IMR-90 (cell line): ENCODE data around the gene AGAP1. TPM values are rescaled to one million over a fixed set of nuclear protein-coding genes. Genes with fewer than 3 reads are reported as not detected.

Experiments
- ATAC-seq: fragments of 200-7000 bp; cut with Tn5 transposase; 2 replicates; pipeline ENCODE4 v1.9.1; 2020; ENCODE audit warnings: low read depth, mild to moderate bottlenecking, moderate library complexity
- BruUV-seq: library from RNA; stranded (reverse); fragments of 400-500 nt; replicated peaks from 2 replicates; lab custom pipeline; 2021; lab: Mats Ljungman, UMichigan
- CTCF ChIA-PET: fragments of 300-600 bp; formaldehyde crosslinking; extraction: SDS; loops from one replicate; lab custom pipeline; 2021; ENCODE audit warnings: antibody characterized with exemption; lab: Yijun Ruan, JAX
- POLR2A ChIA-PET: fragments of 300-600 bp; sonication (Branson Sonifier 250); formaldehyde crosslinking; loops from one replicate; lab custom pipeline; 2022; ENCODE audit warnings: antibody characterized with exemption; ENCODE audit not compliant: unreplicated experiment; lab: Charles Lee
- DNase-seq: peaks from one replicate; pipeline ENCODE4 v3.0.0; 2013
- H2AFZ ChIP-seq: replicated peaks from 2 replicates; pipeline ENCODE3; 2013; ENCODE audit warnings: low read length, mild to moderate bottlenecking; ENCODE audit not compliant: poor library complexity
- H2AK5ac ChIP-seq: 2 replicates; pipeline ENCODE4 v1.6.1; 2013; ENCODE audit warnings: low read depth, low read length, inconsistent platforms
- H2AK9ac ChIP-seq: replicated peaks from 2 replicates; pipeline ENCODE3; 2013; ENCODE audit warnings: mild to moderate bottlenecking, low read depth, low read length, moderate library complexity; ENCODE audit not compliant: poor library complexity
- H2BK120ac ChIP-seq: 2 replicates; pipeline ENCODE4 v1.6.1; 2013; ENCODE audit warnings: low read depth, low read length, inconsistent platforms
- H2BK15ac ChIP-seq: 3 replicates; pipeline ENCODE4 v1.6.1; 2013; ENCODE audit warnings: low read depth, low read length, inconsistent platforms
- H2BK20ac ChIP-seq: 2 replicates; pipeline ENCODE4 v1.6.1; 2013; ENCODE audit warnings: low read depth, mild to moderate bottlenecking, inconsistent platforms, low read length, moderate library complexity
- H2BK5ac ChIP-seq: 2 replicates; pipeline ENCODE4 v1.6.1; 2013; ENCODE audit warnings: mild to moderate bottlenecking, low read depth, low read length, inconsistent platforms; ENCODE audit not compliant: poor library complexity, severe bottlenecking
- H3K14ac ChIP-seq: replicated peaks from 2 replicates; pipeline ENCODE4 v1.6.1; 2013; ENCODE audit warnings: low read depth, low read length, inconsistent platforms
- H3K18ac ChIP-seq: 2 replicates; pipeline ENCODE4 v1.6.1; 2013; ENCODE audit warnings: low read depth, low read length, control low read depth
- H3K23ac ChIP-seq: 2 replicates; pipeline ENCODE4 v1.6.1; 2013; ENCODE audit warnings: low read depth, low read length, inconsistent platforms
- H3K27ac ChIP-seq: 2 replicates; pipeline ENCODE4 v1.5.1; 2013; ENCODE audit warnings: mild to moderate bottlenecking, control low read depth, low read length; ENCODE audit not compliant: insufficient read depth
- H3K27me3 ChIP-seq: 2 replicates; pipeline ENCODE4 v1.6.1; 2013; ENCODE audit warnings: low read length; ENCODE audit not compliant: control insufficient read depth, insufficient read depth
- H3K36me3 ChIP-seq: 2 replicates; pipeline ENCODE4 v1.6.1; 2013; ENCODE audit warnings: low read length, mixed read lengths; ENCODE audit not compliant: control insufficient read depth, insufficient read depth
- H3K4ac ChIP-seq: 2 replicates; pipeline ENCODE4 v1.6.1; 2013; ENCODE audit warnings: low read depth, low read length, inconsistent platforms
- H3K4me1 ChIP-seq: 2 replicates; pipeline ENCODE4 v1.6.1; 2013; ENCODE audit warnings: low read length, mixed read lengths; ENCODE audit not compliant: control insufficient read depth, insufficient read depth
- H3K4me2 ChIP-seq: 2 replicates; pipeline ENCODE4 v1.6.1; 2013; ENCODE audit warnings: low read depth, mild to moderate bottlenecking, control low read depth, low read length, moderate library complexity
- H3K4me3 ChIP-seq: 2 replicates; pipeline ENCODE4 v1.5.1; 2013; ENCODE audit warnings: low read depth, mild to moderate bottlenecking, control low read depth, low read length, moderate library complexity; ENCODE audit not compliant: insufficient read depth
- H3K56ac ChIP-seq: 2 replicates; pipeline ENCODE4 v1.6.1; 2013; ENCODE audit warnings: low read length, inconsistent platforms; ENCODE audit not compliant: insufficient read depth; ENCODE audit errors: extremely low read depth
- H3K79me1 ChIP-seq, 2 experiments: 2 replicates each; pipeline ENCODE4 v1.6.1; 2013; ENCODE audit warnings: low read length in 2 of 2, inconsistent platforms in 1 of 2, low read depth in 1 of 2
- H3K9ac ChIP-seq: 2 replicates; pipeline ENCODE4 v1.6.1; 2013; ENCODE audit warnings: low read depth, low read length, control low read depth
- H3K9me1 ChIP-seq: 2 replicates; pipeline ENCODE4 v1.6.1; 2013; ENCODE audit warnings: low read length, inconsistent platforms; ENCODE audit not compliant: insufficient read depth
- H3K9me3 ChIP-seq: 2 replicates; pipeline ENCODE4 v1.6.1; 2013; ENCODE audit warnings: low read length; ENCODE audit not compliant: control insufficient read depth, insufficient read depth
- H4K20me1 ChIP-seq: 2 replicates; pipeline ENCODE4 v1.6.1; 2013; ENCODE audit warnings: low read length, inconsistent platforms; ENCODE audit not compliant: insufficient read depth
- H4K5ac ChIP-seq: 2 replicates; pipeline ENCODE4 v1.6.1; 2013; ENCODE audit warnings: mild to moderate bottlenecking, low read depth, low read length, control low read depth
- H4K8ac ChIP-seq, 2 experiments: 2 replicates each; pipeline ENCODE4 v1.6.1; 2013; ENCODE audit warnings: low read depth in 2 of 2, low read length in 2 of 2, control low read depth in 1 of 2, inconsistent platforms in 1 of 2
- H4K91ac ChIP-seq: 2 replicates; pipeline ENCODE4 v1.6.1; 2013; ENCODE audit warnings: low read depth, low read length, inconsistent platforms; ENCODE audit not compliant: insufficient read depth
- CEBPB ChIP-seq: IDR thresholded peaks from 2 replicates; pipeline ENCODE4 v1.6.1; 2012; ENCODE audit warnings: low read depth, low read length, improper control_type of control experiment
- CHD1 ChIP-seq: IDR thresholded peaks from 2 replicates; pipeline ENCODE4 v1.6.1; 2012; ENCODE audit warnings: low read depth, low read length, improper control_type of control experiment
- ELK1 ChIP-seq: fragments of 150-350 bp; IDR thresholded peaks from 2 replicates; pipeline ENCODE4 v1.6.1; 2016; ENCODE audit warnings: low read depth, mild to moderate bottlenecking, low read length, moderate library complexity, borderline replicate concordance
- FOS ChIP-seq: fragments of 150-350 bp; IDR thresholded peaks from 2 replicates; pipeline ENCODE4 v1.6.1; 2016; ENCODE audit warnings: low read depth, low read length
- MAFK ChIP-seq: IDR thresholded peaks from 2 replicates; pipeline ENCODE4 v1.6.1; 2012; ENCODE audit warnings: low read depth, low read length, improper control_type of control experiment
- MAZ ChIP-seq: IDR thresholded peaks from 2 replicates; pipeline ENCODE4 v1.6.1; 2012; ENCODE audit warnings: low read depth, mild to moderate bottlenecking, low read length, improper control_type of control experiment, moderate library complexity, borderline replicate concordance
- MXI1 ChIP-seq: IDR thresholded peaks from 2 replicates; pipeline ENCODE4 v1.6.1; 2012; ENCODE audit warnings: low read depth, mild to moderate bottlenecking, low read length, moderate library complexity, borderline replicate concordance
- POLR2A ChIP-seq: IDR thresholded peaks from 2 replicates; pipeline ENCODE4 v1.6.1; 2012; ENCODE audit warnings: mild to moderate bottlenecking, low read depth, low read length
- RCOR1 ChIP-seq: IDR thresholded peaks from 2 replicates; pipeline ENCODE4 v1.6.1; 2012; ENCODE audit warnings: mild to moderate bottlenecking, low read length, improper control_type of control experiment; ENCODE audit not compliant: insufficient replicate concordance
- RFX5 ChIP-seq: IDR thresholded peaks from 2 replicates; pipeline ENCODE4 v1.8.0; 2012; ENCODE audit warnings: low read depth, mild to moderate bottlenecking, low read length, moderate library complexity
- SMC3 ChIP-seq: fragments of 150-350 bp; IDR thresholded peaks from 2 replicates; pipeline ENCODE4 v1.6.1; 2016; ENCODE audit warnings: low read depth, mild to moderate bottlenecking, antibody characterized with exemption, low read length, moderate library complexity
- WGBS, 2 experiments: methylation state at CpG; one replicate each; pipeline versions ENCODE4 v1.1.5 to v1.1.7; 2013; ENCODE audit warnings: missing lambda C conversion rate in 2 of 2; ENCODE audit not compliant: insufficient read length in 1 of 2; ENCODE audit errors: extremely low coverage in 2 of 2; 5-methylcytosine and 5-hydroxymethylcytosine counted together
- dilution Hi-C: fragments of 300-500 bp; cut with HindIII; formaldehyde crosslinking; loops from one replicate; pipeline ENCODE4 v1.14.3; 2018; ENCODE audit warnings: low sequenced_read_pairs; ENCODE audit not compliant: unreplicated experiment
- in situ Hi-C: fragments of 300-500 bp; cut with MboI; formaldehyde crosslinking; loops from 3 replicates; pipeline ENCODE4 v1.14.3; 2019; ENCODE audit warnings: low sequenced_read_pairs, inconsistent platforms, mixed read lengths
- intact Hi-C: fragments of 100-400 bp; cut with micrococcal nuclease; formaldehyde crosslinking; loops from 2 replicates; pipeline ENCODE4 v1.10.0; 2022
- polyA plus RNA-seq, 3 experiments: library from polyadenylated mRNA; depleted of rRNA; stranded (reverse); fragments of >200 nt; gene quantifications; 2 replicates each; pipeline ENCODE4 v1.2.3, GENCODE V29; 2012; ENCODE audit warnings: low replicate concordance in 1 of 3
- total RNA-seq: library from RNA; depleted of rRNA; stranded (reverse); fragments of >200 nt; gene quantifications from 2 replicates; pipeline ENCODE4 v1.2.3, GENCODE V29; 2012

AGAP1 gene
- total and polyA plus RNA-seq, 2 of the 4 experiments (the other 2 are of a cell fraction): 15.1 to 16.4 TPM

GRCh38 chr2:235697041-235697440, 203.2 kb downstream of the AGAP1 start:
- ATAC-seq (no peak), DNase-seq (no peak)
- POLR2A ChIA-PET: no interaction called here
- H4K5ac ChIP-seq: no peak overlapping the region
- H2AK5ac ChIP-seq: no peak overlapping the region
- TF ChIP-seq MAZ (no peak), FOS (no peak), CEBPB (no peak), SMC3 (no peak), RFX5 (no peak), CHD1 (no peak), RCOR1 (no peak), ELK1 (no peak), MXI1 (no peak), POLR2A (no peak), MAFK (no peak)
- H2AK9ac ChIP-seq: peak overlapping the region; percentile 18
- H3K9me3 ChIP-seq: no peaks in the 10 kb centered on the region
- H2BK5ac ChIP-seq: no peak overlapping the region
- H3K56ac ChIP-seq: no peak overlapping the region
- intact Hi-C loops (no loop called here), dilution Hi-C loops (no loop called here), in situ Hi-C loops (no loop called here)
- H3K4ac ChIP-seq: no peak overlapping the region; the same call in 1 of the 2 replicates
- H3K14ac ChIP-seq: no peak overlapping the region
- H3K4me3 ChIP-seq: no peak overlapping the region
- H2BK15ac ChIP-seq: no peak overlapping the region
- H4K8ac ChIP-seq: no peak overlapping the region
- peaks cover 26 to 60% of the 10 kb centered on the region in 2 experiments for H3K79me1 ChIP-seq
- H3K4me1 ChIP-seq: peaks cover 6% of the 10 kb centered on the region; the same call in 1 of the 2 replicates
- no CpG with 5 or more reads among the region's 8 CpGs for WGBS, 2 experiments
- no peak overlapping the region for H3K27ac ChIP-seq
- H3K36me3 ChIP-seq: no peaks in the 10 kb centered on the region
- H3K18ac ChIP-seq: no peak overlapping the region
- no peak overlapping the region for H3K23ac ChIP-seq
- no peaks in the 10 kb centered on the region for H3K27me3 ChIP-seq
- no peak overlapping the region for H3K4me2 ChIP-seq
- peaks cover 71% of the 10 kb centered on the region for H4K20me1 ChIP-seq
- CTCF ChIA-PET: no interaction called here
- no peak overlapping the region for H2BK20ac ChIP-seq
- no TSS peak for BruUV-seq
- H3K9me1 ChIP-seq: peaks cover 1% of the 10 kb centered on the region; the same call in 1 of the 2 replicates
- no peak overlapping the region for H2BK120ac ChIP-seq
- H2AFZ ChIP-seq: no peak overlapping the region
- no peak overlapping the region for H3K9ac ChIP-seq
- no peak overlapping the region for H4K91ac ChIP-seq
